Measurements from ENCODE around the gene BATF3. TPM values are rescaled to one million over a fixed set of nuclear protein-coding genes. Genes with fewer than 3 reads are reported as not detected.

Gene BATF3
- total and polyA plus RNA-seq, 9 of the 15 experiments (the other 6 are each of a cell fraction or from before 2014, with no cell fraction given) = 0.40 to 3.8 (median 2.0) TPM

GRCh38 chr1:212737559-212737958 is 37.9 kb upstream of the BATF3 start:
- H2AFZ ChIP-seq (ENCODE audit: low read depth, low read length) = no peak overlapping the region
- no peak for DNase-seq (ENCODE audit: extremely low read depth in 1 of 4, low spot score in 3 of 4)
- no peak overlapping the region for H3K4me3 ChIP-seq
- no peaks in the 10 kb centered on the region for H3K9me1 ChIP-seq (ENCODE audit: control insufficient read depth, insufficient read depth, low read length)
- TF ChIP-seq NFIC (IDR thresholded peaks at IDR 0.05) (peak; percentile 99), FOXK1 (CRISPR knock-in tag; IDR thresholded peaks at IDR 0.05; ENCODE audit: borderline replicate concordance) (no peak), NFIX (CRISPR knock-in tag; IDR thresholded peaks at IDR 0.05; ENCODE audit: low read depth) (peak; percentile 97)
- H4K20me1 ChIP-seq (replicated peaks; ENCODE audit: control insufficient read depth, insufficient read depth, low read length) = no peaks in the 10 kb centered on the region
- FAIRE-seq = no peak
- BruUV-seq (replicated peaks) = no TSS peak
- intact Hi-C loops (cut with micrococcal nuclease) (no loop called here), in situ Hi-C loops (cut with MboI) (no loop called here)
- POLR2A ChIA-PET = interaction anchor here (0.6 to 0.9 kb wide), 3 partner anchors 34 to 120 kb away, joined by 3 read pairs; no protein-coding TSS in a partner anchor
- no peaks in the 10 kb centered on the region for H3K27me3 ChIP-seq (ENCODE audit: control insufficient read depth in 2 of 2, insufficient read depth in 2 of 2, low read length in 2 of 2)
- no peak overlapping the region for H3K9ac ChIP-seq (ENCODE audit: insufficient read depth in 1 of 2, low read depth in 2 of 2, low read length in 2 of 2)
- no peak for ATAC-seq
- peaks cover 9% of the 10 kb centered on the region; the same call in 2 of the 3 replicates for H3K79me2 ChIP-seq (ENCODE audit: control insufficient read depth, insufficient read depth, low read length)
- H3K36me3 ChIP-seq (ENCODE audit: control insufficient read depth, insufficient read depth, low read length) = peaks cover 23% of the 10 kb centered on the region
- H3K9me3 ChIP-seq (replicated peaks; ENCODE audit: control insufficient read depth, insufficient read depth, low read depth, low read length) = peaks cover 3% of the 10 kb centered on the region; the same call in 1 of the 2 replicates
- H3K27ac ChIP-seq (ENCODE audit: extremely low read depth, low read depth, low read length) = no peak overlapping the region
- no peak overlapping the region for H3K4me2 ChIP-seq (ENCODE audit: insufficient read depth, low read length)
- H3K4me1 ChIP-seq (replicated peaks in 1 of 2; ENCODE audit: control insufficient read depth in 2 of 2, insufficient read depth in 2 of 2, low read length in 2 of 2) = no peaks in the 10 kb centered on the region
- CTCF ChIA-PET (ENCODE audit: low intra/inter-chr PET ratio) = no interaction called here

GRCh38 chr1:212733109-212733508 is 33.5 kb upstream of the BATF3 start:
- no peak overlapping the region for H3K27ac ChIP-seq (ENCODE audit: extremely low read depth, low read depth, low read length)
- H2AFZ ChIP-seq (ENCODE audit: low read depth, low read length) = no peak overlapping the region
- DNase-seq (ENCODE audit: extremely low read depth in 1 of 4, low spot score in 3 of 4) (no peak), FAIRE-seq (no peak), ATAC-seq (no peak)
- H3K4me2 ChIP-seq (ENCODE audit: insufficient read depth, low read length) = no peak overlapping the region
- ChIA-PET CTCF (ENCODE audit: low intra/inter-chr PET ratio) (no interaction called here), POLR2A (no interaction called here)
- no TSS peak for BruUV-seq (replicated peaks)
- WGBS (ENCODE audit: insufficient coverage, low coverage, missing lambda C conversion rate) = 89% methylated on average over 8 of the region's 8 CpGs
- H3K4me1 ChIP-seq (replicated peaks in 1 of 2; ENCODE audit: control insufficient read depth in 2 of 2, insufficient read depth in 2 of 2, low read length in 2 of 2) = no peaks in the 10 kb centered on the region
- intact Hi-C loops (cut with micrococcal nuclease) (no loop called here), in situ Hi-C loops (cut with MboI) (no loop called here)
- H3K4me3 ChIP-seq = no peak overlapping the region
- H3K79me2 ChIP-seq (ENCODE audit: control insufficient read depth, insufficient read depth, low read length) = peaks cover 3% of the 10 kb centered on the region; the same call in 1 of the 3 replicates
- no peaks in the 10 kb centered on the region for H3K27me3 ChIP-seq (ENCODE audit: control insufficient read depth in 2 of 2, insufficient read depth in 2 of 2, low read length in 2 of 2)
- H3K9me1 ChIP-seq (ENCODE audit: control insufficient read depth, insufficient read depth, low read length) = no peaks in the 10 kb centered on the region
- H3K36me3 ChIP-seq (ENCODE audit: control insufficient read depth, insufficient read depth, low read length) = peaks cover 12% of the 10 kb centered on the region; the same call in 2 of the 3 replicates
- no peaks in the 10 kb centered on the region for H3K9me3 ChIP-seq (replicated peaks; ENCODE audit: control insufficient read depth, insufficient read depth, low read depth, low read length)
- TF ChIP-seq AFF1 (IDR thresholded peaks at IDR 0.05; ENCODE audit: low read depth in 1 of 2, partially characterized antibody in 2 of 2) (no peak), STAT5B (CRISPR knock-in tag; IDR thresholded peaks at IDR 0.05) (no peak), ERF (CRISPR knock-in tag; IDR thresholded peaks at IDR 0.05) (no peak), THAP7 (CRISPR knock-in tag; IDR thresholded peaks at IDR 0.05) (no peak), ZNF282 (CRISPR knock-in tag; IDR thresholded peaks at IDR 0.05) (no peak), HLTF (IDR thresholded peaks at IDR 0.05) (no peak), NCOA1 (IDR thresholded peaks at IDR 0.05; ENCODE audit: low read depth) (no peak)
- H3K9ac ChIP-seq (ENCODE audit: insufficient read depth in 1 of 2, low read depth in 2 of 2, low read length in 2 of 2) = no peak overlapping the region
- no peaks in the 10 kb centered on the region; the same call in 1 of the 2 replicates for H4K20me1 ChIP-seq (replicated peaks; ENCODE audit: control insufficient read depth, insufficient read depth, low read length)
